Kidney (tissue), 14 donors: Measurements from ENCODE around the gene ZNF646. TPM values are rescaled to one million over a fixed set of nuclear protein-coding genes. Genes with fewer than 3 reads are reported as not detected.

Experiments
- DNase-seq, 5 donors: peaks; one replicate each; pipeline ENCODE4 v3.0.0-alpha.2; 2013 to 2020
- FAIRE-seq: peaks from 2 replicates; lab custom pipeline; 2012; peaks lifted over from hg19 to GRCh38; lab: Jason Lieb, UNC
- H3K27ac ChIP-seq, 2 donors: one replicate each; pipeline ENCODE4 v1.7.0; 2013; ENCODE audit warnings: low read depth in 2 of 2, low read length in 2 of 2, inconsistent platforms in 1 of 2
- H3K27me3 ChIP-seq: one replicate; pipeline ENCODE4 v1.7.1; 2013; ENCODE audit warnings: low read length, inconsistent platforms; ENCODE audit not compliant: control insufficient read depth, insufficient read depth
- H3K36me3 ChIP-seq, 3 donors: one replicate each; pipeline versions ENCODE4 v1.7.0 to v1.7.1; 2013; ENCODE audit warnings: low read length in 3 of 3, control low read depth in 1 of 3, inconsistent platforms in 1 of 3; ENCODE audit not compliant: insufficient read depth in 3 of 3, control insufficient read depth in 2 of 3
- H3K4me1 ChIP-seq, 3 donors: one replicate each; pipeline versions ENCODE4 v1.7.0 to v1.7.1; 2013; ENCODE audit warnings: low read length in 3 of 3, inconsistent platforms in 1 of 3, low read depth in 1 of 3; ENCODE audit not compliant: control insufficient read depth in 2 of 3, insufficient read depth in 2 of 3
- H3K4me3 ChIP-seq, 3 donors: one replicate each; pipeline versions ENCODE4 v1.7.0 to v1.8.1; 2013; ENCODE audit warnings: low read length in 3 of 3, control low read depth in 1 of 3, inconsistent platforms in 1 of 3
- H3K9ac ChIP-seq, 3 donors: one replicate each; pipeline versions ENCODE4 v1.7.0 to v1.7.1; 2013; ENCODE audit warnings: low read length in 3 of 3, control low read depth in 1 of 3, inconsistent platforms in 1 of 3
- H3K9me3 ChIP-seq, 3 donors: one replicate each; pipeline versions ENCODE4 v1.7.0 to v1.7.1; 2013; ENCODE audit warnings: low read length in 3 of 3, control low read depth in 1 of 3, inconsistent platforms in 1 of 3; ENCODE audit not compliant: control insufficient read depth in 2 of 3, insufficient read depth in 1 of 3
- CTCF ChIP-seq: IDR thresholded peaks from 3 replicates; pipeline ENCODE4 v1.5.1; 2012; ENCODE audit warnings: mild to moderate bottlenecking, moderate library complexity, borderline replicate concordance; ENCODE audit not compliant: insufficient read depth; ENCODE audit errors: extremely low read depth
- intact Hi-C: fragments of 100-400 bp; cut with DNase I; formaldehyde crosslinking; loops from one replicate; pipeline ENCODE4 v1.11.1; 2022
- polyA plus RNA-seq: library from polyadenylated mRNA; stranded (reverse); fragments of 350-450 nt; fragmentation: Illumina TruSeq; extraction: RNeasy Lipid Tissue Mini Kit (QIAGEN cat#74804); gene quantifications from one replicate; pipeline ENCODE4 v1.2.3, GENCODE V29; 2014; ENCODE audit warnings: low read depth, low replicate concordance; ENCODE audit not compliant: insufficient read depth
- total RNA-seq: library from RNA; stranded (reverse); fragmentation: NEBNext Ultra II Directional; extraction: Animal tissue kit (Norgen Biotek cat#: 25700); gene quantifications from one replicate; pipeline ENCODE4 v1.2.1, GENCODE V29; 2021
- donor health status: control.
- donor health status: control.
- donor health status: control.
- donor health status: control.
- donor health status: control.
- donor health status: DM: yes; HTN: yes; CAD: no.
- donor health status: Normal renal cell carcinoma (clear cell type).

The ZNF646 gene
- total and polyA plus RNA-seq, 2 donors from 2014 or later: 2.9 to 20.5 TPM

GRCh38 chr16:31087481-31087880 lies 13.3 kb downstream of the ZNF646 start:
- peaks cover 0 to 11% (median 4%) of the 10 kb centered on the region in 3 donors for H3K36me3 ChIP-seq
- H3K4me1 ChIP-seq: no peaks in the 10 kb centered on the region
- H3K4me3 ChIP-seq: no peak overlapping the region
- TF ChIP-seq CTCF: no peak
- intact Hi-C loops: no loop called here
- DNase-seq: no peak
- no peak for FAIRE-seq
- H3K9ac ChIP-seq: no peak overlapping the region
- no peaks in the 10 kb centered on the region for H3K27me3 ChIP-seq
- H3K27ac ChIP-seq: no peak overlapping the region
- no peaks in the 10 kb centered on the region for H3K9me3 ChIP-seq

GRCh38 chr16:31087971-31088370 lies 13.7 kb downstream of the ZNF646 start:
- peaks cover 0 to 11% (median 4%) of the 10 kb centered on the region in 3 donors for H3K36me3 ChIP-seq
- no peak for DNase-seq

GRCh38 chr16:31088459-31089183 lies 14.4 kb downstream of the ZNF646 start, which contains the start of gene PRSS53:
PRSS53 (minus strand) TSS chr16:31088943; CDS start chr16:31088809, 134 bp downstream.
- Histone ChIP-seq H3K4me1 (peaks cover 0 to 3% (median 0%) of the 10 kb centered on the region in 3 donors), H3K36me3 (peaks cover 0 to 11% (median 4%) of the 10 kb centered on the region in 3 donors), H3K9me3 (no peaks in the 10 kb centered on the region), H3K27me3 (no peaks in the 10 kb centered on the region), H3K9ac (no peak within 1 kb of the TSS), H3K4me3 (no peak within 1 kb of the TSS), H3K27ac (no peak within 1 kb of the TSS)
- FAIRE-seq (no peak), DNase-seq (no peak)
- intact Hi-C loops: no loop called here
- no peak for TF ChIP-seq CTCF

More at GRCh38 chr16:31087971-31088370, 13.7 kb downstream of the ZNF646 start:
- FAIRE-seq: no peak
- no peaks in the 10 kb centered on the region for H3K4me1 ChIP-seq
- no peak overlapping the region for H3K9ac ChIP-seq
- intact Hi-C loops: no loop called here
- H3K27ac ChIP-seq: no peak overlapping the region
- H3K9me3 ChIP-seq: no peaks in the 10 kb centered on the region
- no peaks in the 10 kb centered on the region for H3K27me3 ChIP-seq
- TF ChIP-seq CTCF: no peak
- no peak overlapping the region for H3K4me3 ChIP-seq
